GM23248 (cell line): ENCODE measurements around the gene LRFN3.

ENCODE experiments used
- EZH2 ChIP-seq: fragments of 200-600 bp; sonication (generic); IDR thresholded peaks from 2 replicates; pipeline ENCODE4 v1.6.1; 2018; ENCODE audit warnings: antibody characterized with exemption, mild to moderate bottlenecking; ENCODE audit not compliant: insufficient read depth, poor library complexity, severe bottlenecking
- EZH2phosphoT487 ChIP-seq: fragments of 200-600 bp; sonication (generic); IDR thresholded peaks from 2 replicates; pipeline ENCODE4 v1.6.1; 2018; ENCODE audit warnings: antibody characterized with exemption, moderate library complexity, mild to moderate bottlenecking, low read depth; ENCODE audit not compliant: insufficient read depth

DNA sequence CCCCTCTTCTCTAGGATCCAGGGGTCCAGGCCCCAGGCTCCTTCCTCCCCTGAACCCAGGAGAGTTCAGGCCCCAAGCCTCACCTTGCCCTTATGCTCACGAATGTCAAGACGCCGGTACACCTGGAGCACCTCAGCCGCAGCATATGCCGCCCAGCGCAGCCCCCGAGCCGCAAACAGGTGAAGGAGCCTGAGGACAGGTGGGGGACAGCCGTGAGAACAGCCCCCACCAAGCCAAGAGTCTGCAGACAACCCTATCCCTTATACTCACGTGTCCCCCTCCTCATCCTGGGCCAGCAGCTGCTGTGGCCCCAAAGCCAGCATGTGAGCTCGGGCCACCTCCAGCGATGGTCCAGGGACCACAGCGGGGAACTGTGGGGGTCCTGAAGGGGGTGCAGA is 39.5 kb upstream of the LRFN3 start:
- TF ChIP-seq EZH2 = no peak
- no peak for TF ChIP-seq EZH2phosphoT487
